Activated naive CD8-positive, alpha-beta T cell treated with anti-CD3 and anti-CD28 coated beads, Interleukin-2, amount 10 ng/mL, durations not matched to agents 7 days and 5 days (primary cell): Measurements from ENCODE around the gene TSPAN18. TPM values are rescaled to one million over a fixed set of nuclear protein-coding genes. Genes with fewer than 3 reads are reported as not detected.

Source experiments
- ATAC-seq: fragments of 150-1000 bp; cut with Tn5 transposase; one replicate; pipeline ENCODE4 v1.10.0; 2021; ENCODE audit warnings: low read depth, moderate library complexity
- POLR2A ChIA-PET: fragments of 350-600 bp; sonication (Branson Sonifier 250); formaldehyde crosslinking; loops from one replicate; lab custom pipeline; 2021; ENCODE audit warnings: antibody characterized with exemption; lab: Charles Lee
- DNase-seq: peaks from one replicate; pipeline ENCODE4 v3.0.0; 2021
- H3K27ac Mint-ChIP-seq: one replicate; pipeline ENCODE4 v1.8.0; 2022; ENCODE audit warnings: mild to moderate bottlenecking, mixed read lengths
- H3K27me3 Mint-ChIP-seq: one replicate; pipeline ENCODE4 v1.8.0; 2022; ENCODE audit warnings: mild to moderate bottlenecking, moderate library complexity, mixed read lengths
- H3K36me3 Mint-ChIP-seq: one replicate; pipeline ENCODE4 v1.8.0; 2021; ENCODE audit warnings: mild to moderate bottlenecking, mixed read lengths
- H3K4me1 Mint-ChIP-seq: one replicate; pipeline ENCODE4 v1.8.0; 2021; ENCODE audit warnings: mixed read lengths
- H3K4me3 Mint-ChIP-seq: one replicate; pipeline ENCODE4 v1.8.0; 2022; ENCODE audit warnings: mild to moderate bottlenecking, moderate library complexity, mixed read lengths
- H3K9me3 Mint-ChIP-seq: one replicate; pipeline ENCODE4 v1.8.0; 2021; ENCODE audit warnings: mixed read lengths
- total RNA-seq, 2 experiments: library from RNA; stranded (reverse); gene quantifications; one replicate each; pipeline ENCODE4 v1.2.3, GENCODE V29; 2021

The TSPAN18 gene
- total RNA-seq, 2 experiments from 2014 or later = 4.9 to 5.2 TPM

- Mint-ChIP-seq H3K4me3 (no peak overlapping the region), H3K27me3 (peaks cover 2% of the 10 kb centered on the region), H3K36me3 (no peaks in the 10 kb centered on the region), H3K4me1 (peaks cover 6% of the 10 kb centered on the region), H3K27ac (no peak overlapping the region), H3K9me3 (no peaks in the 10 kb centered on the region)
- ATAC-seq = no peak
- DNase-seq = no peak
- POLR2A ChIA-PET = no interaction called here
These were observed 22.4 kb downstream of the TSPAN18 start for GRCh38 chr11:44749189-44749588.

DNA sequence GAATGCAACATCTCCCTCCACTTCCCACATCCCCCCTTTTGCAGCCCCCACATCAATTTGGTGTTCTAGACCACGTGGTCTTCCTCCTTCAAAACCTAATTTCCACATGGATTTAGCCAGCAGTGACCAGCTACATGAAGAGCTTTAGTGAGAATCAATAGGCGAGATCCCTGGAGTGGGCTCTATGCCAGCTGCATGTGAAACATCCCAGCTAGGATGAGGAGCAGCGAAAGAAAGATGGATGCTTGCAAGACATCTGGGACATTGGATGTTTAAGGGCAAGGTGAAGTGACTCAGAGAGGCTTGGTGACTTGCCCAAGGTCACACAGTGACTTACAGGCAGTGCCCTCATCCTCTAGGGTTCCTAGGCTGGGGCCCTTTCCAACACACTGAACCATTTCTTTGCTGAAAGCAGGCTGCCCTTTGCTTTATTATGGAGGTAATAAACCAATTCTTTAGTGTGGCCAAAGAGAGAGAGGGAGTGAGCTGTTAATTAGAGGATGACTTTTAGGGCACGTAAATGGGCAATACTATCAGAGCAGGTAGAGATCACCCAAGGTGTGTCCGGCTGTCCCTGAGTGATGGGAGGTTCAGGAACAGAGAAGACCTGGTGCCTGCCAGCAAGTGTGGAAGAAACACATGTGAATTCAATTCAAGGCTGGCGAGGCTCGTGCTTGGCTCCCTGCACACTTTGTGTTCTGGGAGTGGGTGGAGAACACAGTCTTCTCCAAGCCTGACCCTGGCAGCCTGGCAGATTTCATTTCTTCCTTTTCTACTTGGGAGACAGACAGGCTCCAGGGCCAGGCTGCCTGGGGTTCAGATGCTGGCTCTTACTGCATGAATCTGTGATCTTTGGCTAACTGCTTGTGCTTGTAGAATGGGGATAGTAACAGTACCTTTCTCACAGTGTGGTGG lies 24.0 kb downstream of the TSPAN18 start:
- POLR2A ChIA-PET = no interaction called here
- Mint-ChIP-seq H3K27ac (no peak overlapping the region), H3K36me3 (no peaks in the 10 kb centered on the region)

GRCh38 chr11:44752300-44752699 lies 25.5 kb downstream of the TSPAN18 start:
- no peaks in the 10 kb centered on the region for H3K36me3 Mint-ChIP-seq
- no peak overlapping the region for H3K27ac Mint-ChIP-seq
- no peak overlapping the region for H3K4me3 Mint-ChIP-seq
- no peaks in the 10 kb centered on the region for H3K9me3 Mint-ChIP-seq
- POLR2A ChIA-PET = no interaction called here
- DNase-seq (no peak), ATAC-seq (no peak)
- H3K27me3 Mint-ChIP-seq = no peaks in the 10 kb centered on the region
- H3K4me1 Mint-ChIP-seq = peaks cover 4% of the 10 kb centered on the region

More for the DNA sequence above, 24.0 kb downstream of the TSPAN18 start:
- ATAC-seq = no peak
- DNase-seq = no peak
- Mint-ChIP-seq H3K4me1 (peaks cover 6% of the 10 kb centered on the region), H3K27me3 (peaks cover 2% of the 10 kb centered on the region), H3K9me3 (no peaks in the 10 kb centered on the region), H3K4me3 (no peak overlapping the region)

- POLR2A ChIA-PET = no interaction called here
- H3K4me1 Mint-ChIP-seq = peaks cover under 1% of the 10 kb centered on the region
- H3K27ac Mint-ChIP-seq = no peak overlapping the region
- no peaks in the 10 kb centered on the region for H3K9me3 Mint-ChIP-seq
- no peaks in the 10 kb centered on the region for H3K36me3 Mint-ChIP-seq
- ATAC-seq (no peak), DNase-seq (no peak)
- H3K4me3 Mint-ChIP-seq = no peak overlapping the region
- no peaks in the 10 kb centered on the region for H3K27me3 Mint-ChIP-seq
These were observed 26.0 kb downstream of the TSPAN18 start for GRCh38 chr11:44752713-44753112.

GRCh38 chr11:44753961-44754645 lies 27.3 kb downstream of the TSPAN18 start:
- no peak for DNase-seq
- H3K27ac Mint-ChIP-seq = no peak overlapping the region
- peaks cover 2% of the 10 kb centered on the region for H3K36me3 Mint-ChIP-seq
- no peaks in the 10 kb centered on the region for H3K27me3 Mint-ChIP-seq
- H3K9me3 Mint-ChIP-seq = no peaks in the 10 kb centered on the region
- H3K4me1 Mint-ChIP-seq = no peaks in the 10 kb centered on the region
- no peak overlapping the region for H3K4me3 Mint-ChIP-seq
- ATAC-seq = no peak
- POLR2A ChIA-PET = no interaction called here

- POLR2A ChIA-PET = no interaction called here
- no peaks in the 10 kb centered on the region for H3K4me1 Mint-ChIP-seq
- no peak for DNase-seq
- peaks cover 5% of the 10 kb centered on the region for H3K9me3 Mint-ChIP-seq
- no peak for ATAC-seq
- H3K27ac Mint-ChIP-seq = no peak overlapping the region
- H3K36me3 Mint-ChIP-seq = peaks cover 2% of the 10 kb centered on the region
- H3K4me3 Mint-ChIP-seq = no peak overlapping the region
- peaks cover 2% of the 10 kb centered on the region for H3K27me3 Mint-ChIP-seq
These were observed 28.3 kb downstream of the TSPAN18 start for GRCh38 chr11:44754876-44755555.

DNA sequence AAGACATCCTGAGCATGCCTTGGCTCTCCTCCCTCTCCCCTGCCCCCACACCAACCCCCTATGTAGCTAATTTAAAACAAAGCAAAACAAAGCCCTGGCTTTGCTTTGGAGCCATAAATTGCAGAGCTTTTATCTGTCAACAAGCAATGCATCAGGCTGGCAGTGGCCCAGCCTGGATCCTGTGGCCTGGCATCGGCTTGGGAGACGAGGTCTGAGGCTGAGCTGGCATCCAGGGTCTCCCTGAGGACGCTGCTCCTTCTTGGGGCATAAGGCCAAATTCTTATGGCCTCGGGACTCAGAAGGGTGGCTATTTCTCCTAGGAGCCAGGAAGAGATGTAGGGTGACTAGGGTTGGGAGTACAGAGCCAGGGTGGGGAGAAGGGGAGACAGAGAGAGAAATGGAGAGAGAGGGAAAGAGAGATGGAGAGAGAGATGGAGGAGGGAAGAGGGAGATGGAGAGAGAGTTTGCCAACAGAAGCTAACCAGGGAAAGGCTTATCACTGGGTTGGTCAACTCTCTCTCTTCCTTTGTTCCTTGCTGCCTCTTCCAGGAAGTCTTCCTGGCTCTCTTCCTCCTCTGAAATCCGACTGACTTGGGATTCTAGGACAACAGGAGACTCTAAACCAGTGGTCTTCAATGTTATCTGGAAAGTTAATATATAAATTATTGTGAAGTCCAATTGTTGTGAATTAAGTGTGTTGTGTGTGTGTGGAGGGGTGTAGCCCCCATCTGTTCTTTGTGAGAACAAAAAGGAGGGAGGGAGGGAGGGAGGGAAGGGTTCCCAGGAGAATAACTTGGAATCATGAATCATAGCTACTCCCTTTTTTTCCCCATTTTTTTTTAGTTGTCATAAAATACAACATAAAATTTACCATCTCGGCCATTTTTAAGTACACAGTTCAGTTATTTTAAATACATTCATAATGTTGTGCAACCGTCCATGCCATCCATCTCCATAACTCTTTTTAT lies 29.1 kb downstream of the TSPAN18 start:
- Mint-ChIP-seq H3K4me1 (no peaks in the 10 kb centered on the region), H3K4me3 (no peak overlapping the region), H3K27me3 (peaks cover 2% of the 10 kb centered on the region), H3K27ac (no peak overlapping the region), H3K36me3 (peaks cover 2% of the 10 kb centered on the region), H3K9me3 (peaks cover 5% of the 10 kb centered on the region)
- ATAC-seq (no peak), DNase-seq (no peak)
- POLR2A ChIA-PET = no interaction called here

- POLR2A ChIA-PET = no interaction called here
These were observed 32.2 kb downstream of the TSPAN18 start for GRCh38 chr11:44758983-44759382.

DNA sequence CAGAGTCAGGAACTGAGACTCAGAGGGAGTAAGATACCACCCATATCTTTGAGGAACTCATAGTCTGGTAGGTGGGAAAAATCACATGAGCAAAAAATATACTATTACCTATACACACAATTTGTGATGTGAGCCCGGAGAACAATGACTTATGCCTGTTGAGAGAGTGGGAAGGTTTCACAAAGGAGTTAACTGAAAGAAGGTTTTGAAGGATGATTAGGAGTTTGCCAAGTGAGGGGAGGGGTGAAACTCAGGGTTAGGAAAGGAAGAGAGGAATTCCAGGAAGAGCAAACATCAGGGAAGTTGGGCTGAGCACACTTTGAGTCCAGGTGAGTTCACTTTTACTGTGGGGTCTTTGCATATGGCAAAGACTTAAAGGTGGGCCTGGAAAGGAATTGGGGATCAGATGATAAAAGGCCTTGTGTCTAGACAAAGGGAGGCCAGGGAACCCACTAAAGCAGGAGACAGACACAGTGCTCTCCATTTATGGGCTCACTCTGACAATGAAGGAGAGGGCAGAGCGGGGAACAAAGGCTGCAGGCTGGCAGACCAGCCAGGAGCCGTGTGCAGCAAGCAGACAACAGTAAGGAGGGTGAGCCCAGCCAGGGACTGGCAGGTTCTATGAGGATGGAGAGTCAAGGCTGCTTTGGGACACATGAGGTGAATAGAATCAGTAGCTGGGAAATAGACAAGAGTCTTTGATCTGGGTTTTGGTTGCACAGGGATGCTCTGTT lies 33.1 kb downstream of the TSPAN18 start:
- POLR2A ChIA-PET = no interaction called here
- no peak overlapping the region for H3K27ac Mint-ChIP-seq
- peaks cover 2% of the 10 kb centered on the region for H3K36me3 Mint-ChIP-seq

More at GRCh38 chr11:44758983-44759382, 32.2 kb downstream of the TSPAN18 start:
- H3K9me3 Mint-ChIP-seq = peaks cover 5% of the 10 kb centered on the region
- no peak overlapping the region for H3K27ac Mint-ChIP-seq
- H3K27me3 Mint-ChIP-seq = peaks cover 2% of the 10 kb centered on the region
- peaks cover 2% of the 10 kb centered on the region for H3K36me3 Mint-ChIP-seq
- no peak for ATAC-seq
- no peak for DNase-seq
- H3K4me3 Mint-ChIP-seq = no peak overlapping the region
- no peaks in the 10 kb centered on the region for H3K4me1 Mint-ChIP-seq

GRCh38 chr11:44760477-44760872 lies 33.7 kb downstream of the TSPAN18 start:
- Mint-ChIP-seq H3K27me3 (peaks cover 2% of the 10 kb centered on the region), H3K36me3 (peaks cover 2% of the 10 kb centered on the region), H3K9me3 (peaks cover 5% of the 10 kb centered on the region), H3K4me1 (no peaks in the 10 kb centered on the region), H3K4me3 (no peak overlapping the region), H3K27ac (no peak overlapping the region)
- ATAC-seq = no peak
- POLR2A ChIA-PET = no interaction called here
- DNase-seq = no peak

More for the DNA sequence above, 33.1 kb downstream of the TSPAN18 start:
- DNase-seq = no peak
- H3K4me1 Mint-ChIP-seq = no peaks in the 10 kb centered on the region
- ATAC-seq = no peak
- no peak overlapping the region for H3K4me3 Mint-ChIP-seq
- H3K27me3 Mint-ChIP-seq = peaks cover 2% of the 10 kb centered on the region
- peaks cover 5% of the 10 kb centered on the region for H3K9me3 Mint-ChIP-seq

GRCh38 chr11:44760917-44761550 lies 34.3 kb downstream of the TSPAN18 start:
- DNase-seq (no peak), ATAC-seq (no peak)
- Mint-ChIP-seq H3K27me3 (peaks cover 2% of the 10 kb centered on the region), H3K9me3 (peaks cover 5% of the 10 kb centered on the region), H3K27ac (no peak overlapping the region), H3K4me1 (no peaks in the 10 kb centered on the region), H3K4me3 (no peak overlapping the region), H3K36me3 (peaks cover 2% of the 10 kb centered on the region)
- POLR2A ChIA-PET = no interaction called here

DNA sequence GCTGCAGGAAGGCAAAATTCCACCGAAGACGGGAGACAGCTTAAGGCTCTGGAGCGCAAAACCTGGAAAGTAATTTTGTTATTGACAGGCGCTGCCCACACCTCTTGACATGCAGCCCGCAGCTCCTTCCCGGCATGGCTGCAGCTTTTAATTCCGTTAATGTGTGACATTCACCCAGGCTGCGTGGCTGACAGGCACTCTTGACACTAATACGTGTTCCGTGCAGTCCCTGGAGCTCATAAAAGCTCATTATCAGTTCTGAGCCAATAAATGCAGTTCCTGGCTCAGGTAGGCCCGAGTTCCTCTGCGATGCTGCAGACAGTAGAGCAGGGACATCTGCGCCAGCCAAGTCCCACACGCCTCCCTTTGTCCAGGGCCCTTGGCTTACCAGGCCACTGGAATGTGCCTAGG lies 34.8 kb downstream of the TSPAN18 start:
- Mint-ChIP-seq H3K9me3 (peaks cover 5% of the 10 kb centered on the region), H3K4me1 (no peaks in the 10 kb centered on the region), H3K27me3 (peaks cover 2% of the 10 kb centered on the region), H3K36me3 (peaks cover 2% of the 10 kb centered on the region), H3K27ac (no peak overlapping the region), H3K4me3 (no peak overlapping the region)
- POLR2A ChIA-PET = no interaction called here
- no peak for ATAC-seq
- DNase-seq = no peak
